GM12872 (cell line): ENCODE results near the gene XPA.

Experiments
- CTCF ChIP-seq: IDR thresholded peaks from 3 replicates; pipeline ENCODE4 v1.5.1; 2011; ENCODE audit warnings: low read depth, mild to moderate bottlenecking, low read length, moderate library complexity; ENCODE audit not compliant: insufficient read depth

Gene XPA

GRCh38 chr9:97711223-97711626 lies 14.1 kb upstream of the XPA start:
- TF ChIP-seq CTCF: no peak

- TF ChIP-seq CTCF: peak; percentile 82
Measured at GRCh38 chr9:97710356-97711222, 13.4 kb upstream of the XPA start.

GRCh38 chr9:97706246-97706645 lies 9.1 kb upstream of the XPA start:
- TF ChIP-seq CTCF: no peak

GRCh38 chr9:97705354-97705950 lies 8.3 kb upstream of the XPA start:
- no peak for TF ChIP-seq CTCF

- TF ChIP-seq CTCF: no peak
Measured at GRCh38 chr9:97704851-97705250, 7.7 kb upstream of the XPA start.

GRCh38 chr9:97704345-97704677 lies 7.2 kb upstream of the XPA start:
- TF ChIP-seq CTCF: no peak

- TF ChIP-seq CTCF: no peak
Measured at GRCh38 chr9:97703437-97704344, 6.6 kb upstream of the XPA start.
